OCI-LY7 (cell line): ENCODE measurements around the gene DNAAF8.

Source experiments
- EZH2phosphoT487 ChIP-seq: fragments of 200-600 bp; sonication (generic); IDR thresholded peaks from 2 replicates; pipeline ENCODE4 v1.6.1; 2018; ENCODE audit warnings: low read depth, borderline replicate concordance, mild to moderate bottlenecking, mixed run types, antibody characterized with exemption, low read length, moderate library complexity, mixed read lengths
- TF ChIP-seq, protein P1 (sequence below): fragments of 200-600 bp; sonication (generic); conservative IDR thresholded peaks from 2 replicates; pipeline ENCODE4 v1.5.1; 2014; ENCODE audit warnings: mild to moderate bottlenecking, antibody characterized with exemption, low read length, moderate library complexity, mixed read lengths

DNA sequence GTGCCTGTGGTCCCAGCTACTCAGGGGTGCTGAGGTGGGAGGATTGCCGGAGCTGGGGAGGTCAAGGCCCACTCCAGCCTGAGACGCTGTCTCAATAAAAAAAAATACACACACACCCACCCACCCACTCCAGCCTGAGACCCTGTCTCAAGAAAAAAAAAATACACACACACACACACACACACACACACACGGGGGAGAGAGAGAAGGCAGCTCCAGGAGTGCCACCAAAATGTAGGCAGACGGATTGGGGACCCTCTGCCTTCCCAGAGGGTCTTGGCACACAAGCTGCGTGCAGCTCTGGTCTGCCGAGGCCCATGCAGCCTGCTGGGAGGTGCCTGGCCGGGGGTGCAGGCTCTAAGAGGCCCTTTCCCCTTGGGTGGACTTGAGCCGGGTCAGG lies 46.9 kb upstream of the DNAAF8 start:
- TF ChIP-seq, protein P1, sequence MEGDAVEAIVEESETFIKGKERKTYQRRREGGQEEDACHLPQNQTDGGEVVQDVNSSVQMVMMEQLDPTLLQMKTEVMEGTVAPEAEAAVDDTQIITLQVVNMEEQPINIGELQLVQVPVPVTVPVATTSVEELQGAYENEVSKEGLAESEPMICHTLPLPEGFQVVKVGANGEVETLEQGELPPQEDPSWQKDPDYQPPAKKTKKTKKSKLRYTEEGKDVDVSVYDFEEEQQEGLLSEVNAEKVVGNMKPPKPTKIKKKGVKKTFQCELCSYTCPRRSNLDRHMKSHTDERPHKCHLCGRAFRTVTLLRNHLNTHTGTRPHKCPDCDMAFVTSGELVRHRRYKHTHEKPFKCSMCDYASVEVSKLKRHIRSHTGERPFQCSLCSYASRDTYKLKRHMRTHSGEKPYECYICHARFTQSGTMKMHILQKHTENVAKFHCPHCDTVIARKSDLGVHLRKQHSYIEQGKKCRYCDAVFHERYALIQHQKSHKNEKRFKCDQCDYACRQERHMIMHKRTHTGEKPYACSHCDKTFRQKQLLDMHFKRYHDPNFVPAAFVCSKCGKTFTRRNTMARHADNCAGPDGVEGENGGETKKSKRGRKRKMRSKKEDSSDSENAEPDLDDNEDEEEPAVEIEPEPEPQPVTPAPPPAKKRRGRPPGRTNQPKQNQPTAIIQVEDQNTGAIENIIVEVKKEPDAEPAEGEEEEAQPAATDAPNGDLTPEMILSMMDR: no peak
- TF ChIP-seq EZH2phosphoT487: no peak
